ENCODE data around the gene RABEP2. TPM values are rescaled to one million over a fixed set of nuclear protein-coding genes. Genes with fewer than 3 reads are reported as not detected.

RABEP2 gene
- total and polyA plus RNA-seq, 9 of the 15 experiments (the other 6 are each of a cell fraction or from before 2014, with no cell fraction given): 0.15 to 13.4 (median 3.5) TPM

DNA sequence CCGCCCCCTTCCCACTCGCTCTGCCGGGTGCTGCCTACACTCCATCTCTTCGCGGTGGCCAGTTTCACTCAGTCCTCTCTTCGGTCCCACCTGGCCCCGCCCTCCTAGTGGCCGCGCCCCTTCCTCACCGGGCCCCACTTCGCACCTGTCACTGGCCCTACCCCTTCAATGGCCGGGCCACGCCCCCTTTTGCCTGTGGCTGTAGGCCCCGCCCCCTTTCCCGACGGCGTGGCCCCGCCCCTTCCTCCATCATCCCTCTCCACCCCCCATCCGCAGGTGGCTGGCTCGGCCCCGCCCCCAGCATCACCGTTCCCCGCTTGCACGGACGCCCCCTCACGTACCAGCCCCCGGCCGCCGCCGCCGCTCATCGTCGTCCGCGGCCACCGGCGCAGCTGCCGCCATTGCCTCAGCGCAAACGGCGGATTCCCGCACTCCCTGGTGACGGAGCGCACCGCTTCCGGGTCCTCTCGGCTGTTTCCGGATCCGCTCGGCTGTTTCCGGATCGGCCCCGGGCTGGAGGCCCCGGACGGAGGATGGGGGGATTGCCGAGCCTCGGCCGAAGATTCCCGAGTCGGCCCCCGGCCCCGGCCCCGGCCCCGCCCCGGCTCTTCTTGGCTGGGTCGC is at the start of gene RABEP2 (continued):
- TF ChIP-seq ZBTB40 (IDR thresholded peaks at IDR 0.05) (peak; percentile 85), ZBTB40 (CRISPR knock-in tag; IDR thresholded peaks at IDR 0.05) (no peak), FUS (optimal IDR thresholded peaks at IDR 0.05; ENCODE audit: low read depth, low read length) (no peak), RFX1 (IDR thresholded peaks at IDR 0.05) (no peak), ZEB2 (IDR thresholded peaks at IDR 0.05) (peak; percentile 86; the same call in 1 of the 2 replicates), NKRF (IDR thresholded peaks at IDR 0.05; ENCODE audit: borderline replicate concordance) (peak; percentile 55; the same call in 1 of the 2 replicates), RBFOX2 (IDR thresholded peaks at IDR 0.05; ENCODE audit: low read depth, low read length) (no peak), E2F8 (IDR thresholded peaks at IDR 0.05; ENCODE audit: low read depth, partially characterized antibody) (peak; percentile 47), GMEB1 (CRISPR knock-in tag; IDR thresholded peaks at IDR 0.05) (0 out of 2 replicates have a peak, but pooled peaks have one; percentile 29), PHF8 (IDR thresholded peaks at IDR 0.05; ENCODE audit: borderline replicate concordance, low read length) (peak; percentile 13; the same call in 1 of the 2 replicates), LCOR (CRISPR knock-in tag; IDR thresholded peaks at IDR 0.05) (0 out of 2 replicates have a peak, but pooled peaks have one; percentile 42)
